D721Med (cell line): ENCODE data around the gene SHROOM2.

Experiments used
- DNase-seq: peaks from one replicate; pipeline ENCODE4 v3.0.0; 2011; ENCODE audit warnings: low spot score; ENCODE audit not compliant: insufficient read length
- FAIRE-seq: peaks from 2 replicates; lab custom pipeline; 2011; peaks lifted over from hg19 to GRCh38; lab: Jason Lieb, UNC
- TF ChIP-seq, protein P1 (sequence below): IDR thresholded peaks from 2 replicates; pipeline ENCODE4 v1.5.1; 2012; ENCODE audit warnings: mild to moderate bottlenecking, control low read depth; ENCODE audit not compliant: insufficient read depth; ENCODE audit errors: missing control alignments

The SHROOM2 gene

DNA sequence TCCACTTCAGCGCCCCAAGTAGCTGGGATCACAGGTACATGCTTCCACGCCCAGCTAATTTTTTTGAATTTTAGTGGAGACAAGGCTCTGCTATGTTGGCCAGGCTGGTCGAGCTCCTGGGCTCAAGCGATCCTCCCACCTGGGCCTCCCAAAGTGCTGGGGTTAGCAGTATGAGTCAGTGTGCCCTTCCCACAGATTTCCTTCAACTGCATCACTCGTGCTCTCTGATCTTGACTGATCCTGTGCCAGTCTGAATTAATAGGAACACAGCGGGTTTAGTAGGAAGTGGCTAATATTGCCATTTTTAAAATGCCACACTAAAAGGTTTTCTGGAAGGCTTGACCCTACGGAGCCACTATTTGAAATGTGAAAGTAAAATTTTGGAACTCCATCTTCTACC lies 4.3 kb upstream of the SHROOM2 start:
- no peak for FAIRE-seq
- DNase-seq: no peak
- TF ChIP-seq, protein P1, sequence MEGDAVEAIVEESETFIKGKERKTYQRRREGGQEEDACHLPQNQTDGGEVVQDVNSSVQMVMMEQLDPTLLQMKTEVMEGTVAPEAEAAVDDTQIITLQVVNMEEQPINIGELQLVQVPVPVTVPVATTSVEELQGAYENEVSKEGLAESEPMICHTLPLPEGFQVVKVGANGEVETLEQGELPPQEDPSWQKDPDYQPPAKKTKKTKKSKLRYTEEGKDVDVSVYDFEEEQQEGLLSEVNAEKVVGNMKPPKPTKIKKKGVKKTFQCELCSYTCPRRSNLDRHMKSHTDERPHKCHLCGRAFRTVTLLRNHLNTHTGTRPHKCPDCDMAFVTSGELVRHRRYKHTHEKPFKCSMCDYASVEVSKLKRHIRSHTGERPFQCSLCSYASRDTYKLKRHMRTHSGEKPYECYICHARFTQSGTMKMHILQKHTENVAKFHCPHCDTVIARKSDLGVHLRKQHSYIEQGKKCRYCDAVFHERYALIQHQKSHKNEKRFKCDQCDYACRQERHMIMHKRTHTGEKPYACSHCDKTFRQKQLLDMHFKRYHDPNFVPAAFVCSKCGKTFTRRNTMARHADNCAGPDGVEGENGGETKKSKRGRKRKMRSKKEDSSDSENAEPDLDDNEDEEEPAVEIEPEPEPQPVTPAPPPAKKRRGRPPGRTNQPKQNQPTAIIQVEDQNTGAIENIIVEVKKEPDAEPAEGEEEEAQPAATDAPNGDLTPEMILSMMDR: no peak

DNA sequence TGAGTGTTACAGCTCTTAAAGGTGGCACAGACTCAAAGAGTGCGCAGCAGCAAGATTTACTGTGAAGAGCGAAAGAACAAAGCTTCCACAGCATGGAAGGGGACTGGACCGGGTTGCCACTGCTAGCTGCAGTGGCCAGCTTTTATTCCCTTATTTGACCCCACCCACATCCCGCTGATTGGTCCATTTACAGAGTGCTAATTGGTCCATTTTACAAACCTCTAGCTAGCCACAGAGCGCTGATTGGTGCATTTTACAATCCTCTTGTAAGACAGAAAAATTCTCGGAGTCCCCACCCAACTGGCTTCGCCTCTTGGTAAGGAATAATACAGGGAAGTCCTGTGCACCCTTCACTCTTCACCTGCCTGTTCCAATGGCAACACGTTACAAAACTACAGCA lies 1.9 kb upstream of the SHROOM2 start:
- FAIRE-seq: no peak
- DNase-seq: no peak
- TF ChIP-seq, protein P1: no peak

DNA sequence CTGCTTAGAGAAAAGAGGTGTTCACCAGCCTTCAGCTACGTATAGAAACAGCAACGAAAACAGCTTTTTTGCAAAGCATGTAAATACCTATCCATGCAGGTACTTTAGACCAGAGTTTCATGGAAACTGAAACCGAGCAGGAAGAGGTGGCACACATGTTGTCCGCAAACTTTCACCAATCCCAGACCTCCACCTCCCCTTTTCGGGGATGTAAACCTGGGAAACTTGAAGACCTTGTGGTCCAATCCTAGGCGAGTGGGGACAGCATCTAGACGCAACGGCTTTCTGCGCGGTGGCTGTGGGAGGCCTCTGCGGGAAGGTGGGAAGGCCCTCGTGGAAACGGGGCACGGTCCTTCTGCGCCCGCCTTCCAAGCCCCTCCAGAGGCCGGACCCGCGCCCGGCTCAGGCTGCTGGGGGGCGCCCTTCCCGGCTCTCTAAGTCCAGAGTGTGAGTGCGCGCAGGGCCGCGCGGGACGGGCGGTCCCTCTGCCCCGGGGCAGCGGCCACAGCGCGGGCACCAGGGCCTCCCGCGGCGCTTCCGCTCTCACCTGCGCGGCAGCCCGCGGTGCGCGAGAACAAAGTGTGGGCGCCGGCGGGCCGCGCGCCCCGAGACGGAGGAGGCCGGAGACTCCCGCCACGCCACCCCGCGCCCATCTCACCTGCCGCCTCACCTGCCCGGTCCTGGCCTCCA lies 830 bp upstream of the SHROOM2 start:
- TF ChIP-seq, protein P1: no peak
- FAIRE-seq (no peak), DNase-seq (no peak)

DNA sequence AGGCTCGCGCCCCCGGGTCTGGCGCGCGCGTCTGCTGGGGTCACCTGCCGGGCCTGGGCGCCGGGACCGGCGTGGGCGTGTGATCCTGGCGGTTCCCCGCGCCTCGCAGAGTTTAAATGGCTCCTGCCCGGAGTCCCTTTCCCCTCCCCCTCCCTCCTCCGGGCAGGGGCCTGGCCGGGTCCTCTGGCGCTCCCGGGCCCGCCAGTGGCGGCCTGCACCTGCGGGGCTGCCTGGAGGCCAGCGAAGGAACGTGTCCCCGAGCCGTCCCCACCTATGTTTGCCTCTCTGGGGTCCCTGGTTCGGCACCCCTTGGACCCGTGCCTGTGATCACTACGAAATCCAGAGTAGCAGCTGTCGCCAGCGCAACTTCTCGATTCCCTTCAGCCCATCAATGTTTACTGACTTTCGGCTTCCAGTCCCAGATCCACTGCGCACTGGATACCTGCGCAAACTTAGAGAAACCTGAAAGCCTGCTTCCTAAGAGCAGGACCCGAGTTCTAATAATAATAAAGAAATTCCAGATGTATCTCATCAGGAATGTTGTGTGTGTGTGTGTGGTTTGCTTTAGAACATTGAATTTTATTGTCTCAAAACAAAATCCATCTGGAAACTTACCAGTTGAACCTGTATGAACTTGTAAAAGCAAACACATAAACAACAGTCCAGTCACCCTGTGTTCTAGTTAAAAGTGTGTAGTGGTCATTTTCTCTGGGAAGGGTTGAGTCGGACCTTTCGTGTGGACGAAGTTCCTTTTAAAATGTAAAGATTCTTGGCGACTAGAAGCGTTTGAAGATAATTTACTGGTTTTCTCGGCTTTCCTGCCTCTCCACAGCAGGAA lies 788 bp downstream of the SHROOM2 start:
- FAIRE-seq (no peak), DNase-seq (no peak)
- TF ChIP-seq, protein P1: no peak

DNA sequence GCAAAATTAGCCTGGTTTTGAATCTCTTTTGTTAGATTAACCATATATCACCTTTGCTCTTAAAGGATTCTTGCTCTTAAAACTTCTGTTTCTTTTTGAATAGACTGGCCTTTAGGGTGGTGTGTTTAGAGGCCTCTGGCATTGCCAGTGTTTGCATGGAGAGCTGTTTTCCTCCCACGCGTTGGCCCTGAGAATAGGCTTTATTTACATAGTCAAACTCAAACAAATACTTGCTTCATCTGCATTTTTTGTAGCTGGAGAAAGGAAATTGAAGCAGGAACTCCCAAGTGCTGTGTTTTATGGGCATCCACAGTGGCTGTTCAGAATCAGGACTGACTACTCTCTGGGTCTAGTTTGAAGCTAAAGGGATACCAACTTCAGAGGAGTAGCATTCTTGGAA lies 2.7 kb downstream of the SHROOM2 start:
- FAIRE-seq (no peak), DNase-seq (no peak)
- TF ChIP-seq, protein P1: no peak

DNA sequence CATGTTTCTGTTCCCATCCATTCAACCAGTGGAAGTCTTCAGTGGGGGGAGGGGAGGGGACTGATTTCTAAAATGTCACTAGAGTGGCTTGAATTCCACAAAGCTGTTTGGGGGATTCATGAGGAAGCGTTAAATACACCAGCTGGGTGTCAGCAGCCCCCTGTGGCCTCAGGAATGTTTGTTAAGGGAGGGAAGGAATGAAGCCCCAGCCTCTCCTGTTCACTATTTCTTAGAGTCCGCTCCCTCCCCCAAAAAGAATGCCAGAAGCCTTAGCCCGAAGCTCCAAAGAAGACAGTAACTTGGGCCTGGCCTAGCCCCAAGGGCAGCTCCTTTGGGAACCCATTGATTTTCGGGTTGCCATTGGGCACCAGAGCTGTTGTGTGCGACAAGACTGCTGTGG lies 3.3 kb downstream of the SHROOM2 start:
- TF ChIP-seq, protein P1: no peak
- no peak for DNase-seq
- FAIRE-seq: no peak

DNA sequence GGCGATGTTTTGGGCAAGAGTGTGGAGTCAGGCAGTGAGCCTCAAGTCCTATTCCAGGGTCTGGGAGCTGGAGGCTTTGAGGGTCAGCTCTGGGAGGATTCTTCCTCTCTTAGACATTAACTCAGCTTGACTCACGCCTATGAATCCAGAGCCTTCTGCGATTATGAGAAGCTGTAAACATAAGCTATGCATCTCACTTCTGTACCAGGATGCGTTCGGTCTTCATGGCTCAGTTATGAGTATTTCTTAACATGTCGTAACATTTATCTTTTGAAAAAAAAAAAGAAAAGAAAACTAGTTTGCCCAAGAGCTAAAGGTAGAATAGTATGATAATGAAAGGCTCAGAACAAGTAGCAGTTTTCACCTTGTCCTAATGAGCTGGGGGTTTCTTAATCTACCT lies 4.6 kb downstream of the SHROOM2 start:
- TF ChIP-seq, protein P1: no peak
- no peak for FAIRE-seq

More for the DNA sequence above, 4.6 kb downstream of the SHROOM2 start:
- DNase-seq: no peak
